Effector memory CD4-positive, alpha-beta T cell (primary cell): ENCODE data around the gene EXD3.
A peak's percentile ranks its signal among the peaks of the same experiment; 100 is the strongest.

Experiments used
- DNase-seq, 3 donors: peaks; one replicate each; pipeline ENCODE4 v3.0.0-alpha.2; 2020
- H3K27ac ChIP-seq: 2 replicates; pipeline ENCODE4 v1.7.0; 2013; ENCODE audit warnings: mild to moderate bottlenecking, low read length, moderate library complexity; ENCODE audit not compliant: insufficient read depth, poor library complexity, severe bottlenecking
- H3K27me3 ChIP-seq: replicated peaks from 2 replicates; pipeline ENCODE4 v1.7.0; 2013; ENCODE audit warnings: mild to moderate bottlenecking, low read length; ENCODE audit not compliant: insufficient read depth, control insufficient read depth, poor library complexity, severe bottlenecking
- H3K36me3 ChIP-seq: 2 replicates; pipeline ENCODE4 v1.7.0; 2013; ENCODE audit warnings: mild to moderate bottlenecking, low read length, moderate library complexity; ENCODE audit not compliant: control insufficient read depth, insufficient read depth
- H3K4me1 ChIP-seq: 2 replicates; pipeline ENCODE4 v1.7.0; 2013; ENCODE audit warnings: low read length, mild to moderate bottlenecking; ENCODE audit not compliant: control insufficient read depth, insufficient read depth, poor library complexity, severe bottlenecking
- H3K4me3 ChIP-seq: 2 replicates; pipeline ENCODE4 v1.7.0; 2013; ENCODE audit warnings: low read length, low read depth, mild to moderate bottlenecking; ENCODE audit not compliant: insufficient read depth, poor library complexity, severe bottlenecking
- H3K9me3 ChIP-seq: 2 replicates; pipeline ENCODE4 v1.7.0; 2013; ENCODE audit warnings: mild to moderate bottlenecking, low read length, moderate library complexity; ENCODE audit not compliant: control insufficient read depth

The EXD3 gene

DNA sequence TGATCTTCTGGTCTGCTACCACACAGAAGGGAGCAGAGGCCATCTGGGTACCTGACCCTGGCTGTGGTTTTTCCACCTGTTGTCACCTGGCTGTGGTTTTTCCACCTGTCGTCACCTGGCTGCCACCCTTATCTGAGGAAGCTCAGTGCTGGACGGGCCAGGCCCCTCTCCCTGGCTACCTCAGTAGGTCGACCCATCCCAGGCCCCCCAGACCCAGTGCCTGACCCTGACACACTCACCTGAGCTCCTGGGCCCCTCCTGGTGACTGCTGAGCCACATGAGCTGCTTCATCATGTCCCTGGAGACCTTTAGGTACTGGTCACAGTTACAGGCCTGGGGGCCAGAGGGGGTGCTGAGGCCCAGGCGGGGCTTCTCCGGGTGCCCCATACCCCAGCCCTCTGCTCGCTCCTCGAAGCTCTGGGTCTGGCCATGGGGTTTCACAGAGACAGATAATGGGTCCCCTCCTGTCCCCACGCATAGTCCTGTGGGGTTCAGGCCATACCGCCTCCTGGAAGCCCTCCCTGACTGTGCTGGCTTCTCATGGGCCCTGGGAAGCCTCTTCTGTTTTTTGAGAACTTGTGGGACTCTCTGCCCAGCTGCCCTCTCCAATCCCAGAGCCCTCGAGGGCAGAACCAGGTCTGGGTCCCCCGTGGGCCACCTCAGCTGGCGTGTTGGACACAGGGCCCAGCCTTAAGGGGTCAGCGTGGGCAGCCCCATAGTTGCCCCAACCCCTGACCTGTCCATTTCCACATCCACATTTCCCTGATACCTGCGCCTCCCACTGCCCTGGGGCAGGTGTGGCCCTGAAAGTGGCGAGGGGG is 113.4 kb downstream of the EXD3 start:
- no peaks in the 10 kb centered on the region for H3K9me3 ChIP-seq
- H3K4me1 ChIP-seq = peaks cover 18% of the 10 kb centered on the region
- no peak for DNase-seq
- H3K4me3 ChIP-seq = no peak overlapping the region
- no peaks in the 10 kb centered on the region for H3K27me3 ChIP-seq
- no peak overlapping the region for H3K27ac ChIP-seq
- H3K36me3 ChIP-seq = no peaks in the 10 kb centered on the region

DNA sequence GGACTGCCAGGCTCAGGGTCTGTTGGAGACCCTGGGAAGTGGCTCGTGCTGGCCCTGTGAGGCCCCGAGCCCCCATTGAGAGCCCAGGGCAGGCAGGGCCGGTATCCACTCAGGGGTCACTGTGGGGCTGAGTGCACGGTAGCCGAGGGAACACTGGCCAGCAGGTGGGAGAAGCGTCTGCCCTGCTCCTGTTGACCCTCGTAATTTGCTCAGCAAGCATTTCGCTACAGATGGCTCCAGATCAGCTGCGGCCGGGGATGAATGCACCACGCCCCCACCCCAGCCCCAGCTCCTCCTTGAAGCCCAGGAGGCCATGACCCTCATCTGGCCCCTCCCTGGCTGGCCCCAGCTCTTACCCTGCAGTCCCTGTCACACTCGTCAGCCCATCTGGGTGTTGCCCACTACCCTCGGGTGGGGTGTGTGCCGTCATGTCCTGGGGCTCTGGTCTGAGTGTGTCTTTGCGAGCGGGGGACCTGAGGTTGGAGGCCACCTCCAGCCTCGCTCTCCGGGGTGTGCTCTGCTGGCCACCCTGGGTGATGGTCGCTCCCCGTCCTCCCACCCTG is 114.8 kb downstream of the EXD3 start:
- Histone ChIP-seq H3K4me3 (no peak overlapping the region), H3K9me3 (no peaks in the 10 kb centered on the region), H3K27ac (no peak overlapping the region), H3K4me1 (peaks cover 19% of the 10 kb centered on the region), H3K36me3 (no peaks in the 10 kb centered on the region), H3K27me3 (no peaks in the 10 kb centered on the region)
- DNase-seq = no peak

DNA sequence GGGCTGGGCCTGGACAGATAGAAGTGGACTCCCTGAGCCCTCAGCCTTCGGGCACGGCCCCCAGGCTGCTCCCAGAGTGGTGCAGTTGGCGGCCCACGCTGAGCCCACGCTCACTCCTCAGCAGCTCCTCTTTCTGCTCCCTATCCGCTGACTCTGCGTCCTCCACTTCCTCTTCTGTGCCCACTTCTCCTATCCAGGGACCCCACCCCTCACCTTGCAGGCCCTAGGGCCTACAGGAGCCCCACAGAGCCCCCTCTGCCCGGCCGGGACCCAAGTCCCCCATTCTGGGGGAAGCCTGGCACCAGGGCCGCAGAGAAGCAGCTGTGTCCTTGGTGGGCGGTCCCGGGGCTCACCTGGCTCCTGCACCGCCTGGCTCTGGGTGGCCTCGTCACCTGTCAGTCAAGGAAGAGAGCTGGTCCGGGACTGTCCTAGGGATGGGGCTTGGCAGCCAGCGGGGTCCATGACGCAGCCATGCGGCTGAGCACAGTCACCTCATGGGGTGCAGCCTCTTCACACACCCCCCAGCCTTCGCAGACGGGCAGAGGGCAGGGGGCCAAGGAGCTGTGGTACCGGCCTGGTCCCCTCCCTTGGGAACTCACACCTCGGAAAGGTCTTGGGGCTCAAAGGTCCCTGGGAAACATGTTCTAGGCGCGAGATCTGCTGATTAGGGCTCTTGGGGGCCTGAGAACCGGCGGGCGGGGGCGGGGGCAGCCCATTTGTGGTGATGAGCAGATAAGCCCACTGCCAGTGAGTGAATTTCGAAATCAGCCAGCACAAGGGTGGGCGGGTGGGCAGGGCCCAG is 115.5 kb downstream of the EXD3 start:
- H3K4me1 ChIP-seq = peaks cover 23% of the 10 kb centered on the region
- no peak for DNase-seq
- no peaks in the 10 kb centered on the region for H3K27me3 ChIP-seq
- H3K36me3 ChIP-seq = no peaks in the 10 kb centered on the region
- H3K4me3 ChIP-seq = no peak overlapping the region
- no peak overlapping the region for H3K27ac ChIP-seq
- no peaks in the 10 kb centered on the region for H3K9me3 ChIP-seq

DNA sequence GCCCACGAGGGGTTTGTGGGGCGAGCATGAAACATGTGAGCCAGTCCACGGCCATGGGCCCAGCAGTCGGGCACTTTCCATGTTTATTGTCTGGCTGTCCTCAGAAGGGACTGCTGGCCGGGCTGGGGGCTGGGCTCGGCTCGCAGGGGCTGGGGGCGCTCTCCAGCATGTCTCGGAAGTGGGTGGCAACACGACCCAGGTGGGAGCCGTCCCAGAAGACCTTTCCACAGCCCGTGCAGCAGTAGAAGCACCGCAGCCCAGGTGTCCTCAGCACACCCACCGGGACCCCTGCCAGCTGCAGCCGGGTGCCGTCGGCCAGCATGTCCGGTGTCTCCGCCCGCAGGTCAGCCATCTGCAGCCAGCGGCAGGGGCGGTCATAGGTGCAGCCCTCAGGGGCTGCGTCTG is 116.1 kb downstream of the EXD3 start:
- no peak for DNase-seq
- no peak overlapping the region for H3K4me3 ChIP-seq
- H3K27me3 ChIP-seq = no peaks in the 10 kb centered on the region
- no peak overlapping the region for H3K27ac ChIP-seq
- H3K4me1 ChIP-seq = peaks cover 24% of the 10 kb centered on the region
- H3K36me3 ChIP-seq = no peaks in the 10 kb centered on the region
- no peaks in the 10 kb centered on the region for H3K9me3 ChIP-seq

GRCh38 chr9:137306066-137306849 is 116.7 kb downstream of the EXD3 start:
- Histone ChIP-seq H3K27me3 (no peaks in the 10 kb centered on the region), H3K27ac (no peak overlapping the region), H3K4me1 (peaks cover 29% of the 10 kb centered on the region), H3K9me3 (no peaks in the 10 kb centered on the region), H3K36me3 (no peaks in the 10 kb centered on the region), H3K4me3 (no peak overlapping the region)
- DNase-seq = no peak

DNA sequence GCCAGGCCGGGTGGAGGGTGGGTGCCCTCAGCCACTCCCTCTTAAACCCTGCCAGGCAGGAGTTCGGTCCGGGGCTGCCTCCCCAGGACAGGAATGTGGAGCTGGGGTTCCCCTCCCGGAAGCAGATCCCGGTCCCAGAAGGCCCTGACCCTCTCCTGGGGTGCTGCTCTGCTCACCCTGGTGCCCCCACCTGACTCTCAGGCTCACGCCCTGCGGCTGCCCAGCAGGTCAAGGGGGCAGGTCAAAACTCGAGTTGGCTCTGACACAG is 117.2 kb downstream of the EXD3 start:
- Histone ChIP-seq H3K27ac (no peak overlapping the region), H3K4me1 (peaks cover 32% of the 10 kb centered on the region), H3K9me3 (no peaks in the 10 kb centered on the region), H3K36me3 (no peaks in the 10 kb centered on the region), H3K27me3 (no peaks in the 10 kb centered on the region), H3K4me3 (no peak overlapping the region)
- DNase-seq = no peak

DNA sequence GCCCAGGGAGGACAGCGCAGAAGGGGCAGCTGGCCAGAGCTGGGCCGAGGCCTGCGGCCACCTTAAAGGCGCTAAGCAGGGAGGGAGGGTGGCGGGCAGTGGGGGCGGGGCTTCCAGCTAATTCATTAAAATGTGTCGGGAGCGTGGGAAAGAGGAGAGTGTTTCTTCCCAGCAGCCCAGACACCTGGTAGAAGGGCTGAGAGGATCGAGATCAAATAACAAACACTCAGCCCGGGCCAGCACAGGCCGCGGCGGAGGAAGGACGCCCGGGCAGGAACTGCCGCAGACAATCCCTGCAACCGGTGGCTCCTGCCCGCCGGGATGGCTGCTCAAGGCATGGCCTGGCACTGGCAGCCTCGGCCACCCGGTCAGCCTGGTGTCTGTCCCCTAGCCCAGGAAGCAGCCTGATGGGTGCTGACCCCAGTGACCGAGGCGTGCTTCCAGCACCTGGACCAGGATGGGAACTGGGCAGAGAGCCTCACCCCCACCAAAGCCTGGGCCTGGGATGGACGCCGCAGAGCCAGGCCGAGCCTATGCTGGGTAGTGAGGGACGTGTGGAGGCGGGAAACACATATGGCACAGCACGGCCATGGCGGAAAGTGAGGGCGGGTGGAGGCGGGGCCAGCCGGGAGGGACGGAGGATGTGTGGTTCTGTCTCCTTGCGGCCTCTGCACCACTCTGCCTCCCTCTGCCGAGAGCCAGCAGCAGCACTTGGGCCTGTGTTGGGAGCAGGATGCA is 117.7 kb downstream of the EXD3 start:
- H3K27me3 ChIP-seq = no peaks in the 10 kb centered on the region
- peak; percentile 27 to 37 (median 28) for DNase-seq
- no peak overlapping the region for H3K27ac ChIP-seq

DNA sequence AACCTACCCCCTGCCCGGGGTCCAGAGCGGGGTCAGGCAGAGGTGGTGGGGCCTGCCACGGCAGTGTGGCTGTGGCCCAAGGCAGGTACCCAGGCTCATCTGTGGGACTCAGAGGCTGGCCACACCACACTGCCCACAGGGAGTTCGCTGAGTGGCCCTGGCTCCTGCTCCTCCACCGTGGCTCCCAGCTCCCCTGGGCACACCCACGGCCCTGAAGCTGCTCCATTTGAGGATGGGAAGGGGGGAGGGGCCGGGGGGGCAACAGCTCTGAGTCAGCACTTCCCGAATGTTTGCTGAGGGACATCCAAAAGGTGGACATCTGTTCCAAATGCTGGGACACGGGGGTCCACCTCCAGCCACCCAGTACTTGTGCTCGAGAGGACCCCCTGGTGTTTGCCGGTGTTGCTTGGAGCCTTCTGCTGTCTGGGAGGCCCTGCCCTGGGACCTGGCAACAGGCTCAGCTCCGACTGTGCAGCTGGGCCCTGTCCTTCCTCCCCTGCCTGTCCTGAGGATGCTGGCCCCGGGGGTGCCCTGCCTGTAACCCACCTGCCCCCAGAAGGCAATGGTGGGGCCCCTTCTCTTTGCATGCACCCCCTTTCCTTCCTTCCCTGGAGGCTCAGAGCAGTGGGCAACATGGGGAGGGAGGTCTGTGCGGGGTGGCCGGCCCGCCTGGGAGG is 118.4 kb downstream of the EXD3 start:
- no peaks in the 10 kb centered on the region for H3K9me3 ChIP-seq
- no peak overlapping the region for H3K27ac ChIP-seq
- peaks cover 6% of the 10 kb centered on the region for H3K27me3 ChIP-seq
- H3K4me3 ChIP-seq = no peak overlapping the region
- peaks cover 41% of the 10 kb centered on the region for H3K4me1 ChIP-seq
- no peaks in the 10 kb centered on the region for H3K36me3 ChIP-seq
- no peak for DNase-seq

More for the DNA sequence above, 117.7 kb downstream of the EXD3 start:
- Histone ChIP-seq H3K4me3 (peak overlapping the region; percentile 11), H3K36me3 (no peaks in the 10 kb centered on the region), H3K9me3 (no peaks in the 10 kb centered on the region), H3K4me1 (peaks cover 37% of the 10 kb centered on the region)

GRCh38 chr9:137303893-137304382 is 119.0 kb downstream of the EXD3 start:
- Histone ChIP-seq H3K9me3 (no peaks in the 10 kb centered on the region), H3K4me1 (peaks cover 41% of the 10 kb centered on the region), H3K27ac (no peak overlapping the region), H3K27me3 (peaks cover 11% of the 10 kb centered on the region), H3K36me3 (no peaks in the 10 kb centered on the region), H3K4me3 (no peak overlapping the region)
- DNase-seq = no peak
